ENCODE measurements around the gene LBH.
A peak's percentile ranks its signal among the peaks of the same experiment; 100 is the strongest.

LBH gene

DNA sequence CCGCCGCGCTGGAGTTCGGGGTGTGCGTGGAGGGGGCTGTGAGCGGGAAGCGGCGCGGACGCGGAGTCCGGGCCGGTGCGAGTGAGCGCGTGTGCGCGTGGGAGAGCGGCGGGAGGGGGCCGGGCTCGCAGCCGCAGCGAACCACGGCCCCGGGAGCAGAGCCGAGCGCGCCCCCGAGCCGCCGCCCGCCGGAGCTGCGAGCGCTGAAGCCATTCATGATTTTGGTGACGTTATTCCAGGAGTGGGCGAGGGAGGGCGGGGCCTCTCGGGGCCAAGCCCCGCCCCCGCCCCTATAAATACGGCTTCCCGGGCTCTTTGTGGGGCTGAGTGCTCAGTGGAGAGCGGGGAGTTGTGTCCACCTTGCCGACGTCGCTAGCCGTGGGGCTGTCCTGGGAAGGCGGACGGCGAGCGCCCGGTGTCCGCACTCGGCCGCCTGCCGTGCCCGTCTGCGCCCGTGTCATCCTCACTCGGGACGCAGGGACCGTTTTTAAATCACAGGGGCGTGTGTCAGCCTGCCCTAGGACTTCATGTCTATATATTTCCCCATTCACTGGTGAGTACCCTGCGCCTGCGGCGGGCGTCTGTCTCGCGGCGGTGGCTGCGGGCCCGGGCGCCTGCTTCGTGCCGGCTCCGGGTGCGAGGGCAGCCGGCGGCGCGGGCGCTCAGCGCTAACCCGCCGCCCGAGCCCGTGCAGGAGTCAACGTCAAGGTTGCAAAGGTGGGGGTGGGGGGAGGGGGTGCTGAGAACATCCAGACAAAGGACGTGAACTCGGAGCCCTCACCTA lies at the start of gene LBH:
TSS of gene LBH (plus strand) at position 323 of the 784 bp plus-strand sequence. CDS start at position 528, 205 bp downstream.
- no peak for DNase-seq (ENCODE audit: low read depth, low spot score)

- no peak for DNase-seq (ENCODE audit: low read depth, low spot score)
Measured at GRCh38 chr2:30184035-30184434, 47.3 kb upstream of the LBH start.

GRCh38 chr2:30185178-30185577 lies 46.2 kb upstream of the LBH start:
- DNase-seq (ENCODE audit: low read depth, low spot score): no peak

DNA sequence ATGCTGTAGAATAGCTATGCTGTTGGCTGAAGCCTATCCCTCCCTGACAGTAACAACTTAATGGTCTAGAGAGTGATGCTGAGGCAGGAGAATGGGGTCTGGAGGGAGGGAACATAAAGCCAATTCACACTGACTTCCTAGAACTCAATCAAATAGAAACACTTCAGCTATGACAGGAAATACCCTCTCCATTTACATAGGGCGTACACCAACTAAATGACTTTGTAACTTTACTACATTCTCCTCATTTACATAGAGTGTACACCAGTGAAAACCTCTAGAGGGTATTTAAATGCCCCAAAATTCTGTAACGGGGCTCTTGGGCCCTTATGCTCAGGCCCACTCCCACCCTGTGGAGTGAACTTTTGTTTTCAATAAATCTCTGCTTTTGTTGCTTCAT lies 43.0 kb upstream of the LBH start:
- DNase-seq (ENCODE audit: low read depth, low spot score): no peak

DNA sequence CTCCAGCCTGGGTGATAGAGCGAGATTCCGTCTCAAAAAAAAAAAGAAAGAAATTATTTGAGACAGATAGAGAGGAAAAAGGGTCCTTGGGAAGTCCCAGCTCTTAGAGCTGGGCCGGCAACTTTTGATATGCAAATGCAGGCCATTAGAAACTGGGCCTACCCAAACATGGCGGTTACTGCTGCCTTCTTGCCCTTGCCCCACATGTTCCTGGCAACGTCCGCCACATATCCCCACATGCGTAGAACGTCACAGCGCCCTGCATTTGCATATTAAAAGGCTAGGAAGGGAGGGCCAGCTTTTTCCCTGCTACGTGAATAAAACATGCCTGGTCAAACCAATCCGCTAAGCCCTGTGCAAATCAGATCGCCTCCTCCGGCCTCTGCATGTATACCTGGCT lies 40.7 kb upstream of the LBH start:
- no peak for DNase-seq (ENCODE audit: low read depth, low spot score)

GRCh38 chr2:30191107-30191506 lies 40.2 kb upstream of the LBH start:
- no peak for DNase-seq (ENCODE audit: low read depth, low spot score)

- no peak for DNase-seq (ENCODE audit: low read depth, low spot score)
Measured at GRCh38 chr2:30191819-30192271, 39.5 kb upstream of the LBH start.

DNA sequence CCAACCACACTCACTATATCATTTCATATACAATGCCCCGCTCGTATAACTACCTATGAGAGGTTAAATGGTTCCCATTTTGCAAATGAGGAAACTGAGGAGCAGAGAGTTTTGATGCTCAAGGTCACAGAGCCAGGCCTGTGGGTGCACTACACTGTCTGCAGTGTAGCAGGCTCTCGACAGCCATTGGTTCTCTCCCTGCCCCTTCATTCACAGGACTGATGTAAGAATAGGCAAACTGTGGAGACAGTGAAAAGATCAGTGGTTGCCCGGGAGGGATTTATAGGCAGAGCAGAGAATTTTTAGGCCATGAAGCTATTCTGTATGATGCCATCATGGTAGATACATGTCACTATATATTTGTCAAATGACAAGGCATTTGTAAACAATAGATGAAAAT lies 39.0 kb upstream of the LBH start:
- no peak for DNase-seq (ENCODE audit: low read depth, low spot score)

GRCh38 chr2:30193104-30193681 lies 38.1 kb upstream of the LBH start:
- no peak for DNase-seq (ENCODE audit: low read depth, low spot score)

GRCh38 chr2:30194421-30194820 lies 36.9 kb upstream of the LBH start:
- DNase-seq (ENCODE audit: low read depth, low spot score): no peak

DNA sequence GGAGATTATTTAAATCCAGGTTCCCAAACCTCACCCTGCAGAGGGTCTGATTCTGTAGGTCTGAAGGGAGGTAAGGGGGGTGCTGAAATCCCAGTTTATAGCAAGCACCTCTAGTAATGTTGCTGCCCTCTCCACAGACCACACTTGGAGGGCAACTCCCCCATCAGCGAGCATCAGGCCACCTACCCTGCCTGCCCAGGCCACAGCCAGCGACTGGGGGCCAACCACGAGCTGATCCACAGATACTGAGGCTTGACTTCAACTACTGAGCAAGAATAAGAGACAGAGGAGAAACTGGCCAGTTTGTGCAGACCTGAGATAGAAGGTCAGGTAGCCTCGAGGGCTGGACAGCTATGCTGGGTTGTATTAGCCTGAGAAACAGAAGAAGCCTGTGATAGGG lies 36.3 kb upstream of the LBH start:
- DNase-seq (ENCODE audit: low read depth, low spot score): no peak

GRCh38 chr2:30197570-30198192 lies 33.7 kb upstream of the LBH start:
- no peak for DNase-seq (ENCODE audit: low read depth, low spot score)

DNA sequence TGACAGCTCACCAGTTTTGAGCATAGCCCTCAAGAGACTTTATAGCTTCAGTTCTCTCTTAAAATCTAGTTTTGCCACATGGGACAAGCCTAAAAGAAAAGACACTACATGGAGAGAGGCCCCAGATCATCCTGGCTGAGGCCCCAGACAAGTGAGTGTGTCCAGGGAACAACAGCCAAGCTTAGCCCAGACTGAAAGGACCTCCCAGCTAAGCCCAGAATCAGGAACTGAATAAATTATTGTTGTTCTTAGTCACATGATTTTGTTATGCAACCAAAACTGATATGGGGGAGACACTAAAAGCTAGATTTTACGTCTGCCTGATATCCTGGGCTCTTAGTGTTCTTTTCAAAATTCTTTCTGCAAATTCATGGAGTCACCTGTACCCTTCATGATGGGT lies 29.3 kb upstream of the LBH start:
- DNase-seq (ENCODE audit: low read depth, low spot score): no peak

GRCh38 chr2:30203156-30203555 lies 28.2 kb upstream of the LBH start:
- no peak for DNase-seq (ENCODE audit: low read depth, low spot score)

DNA sequence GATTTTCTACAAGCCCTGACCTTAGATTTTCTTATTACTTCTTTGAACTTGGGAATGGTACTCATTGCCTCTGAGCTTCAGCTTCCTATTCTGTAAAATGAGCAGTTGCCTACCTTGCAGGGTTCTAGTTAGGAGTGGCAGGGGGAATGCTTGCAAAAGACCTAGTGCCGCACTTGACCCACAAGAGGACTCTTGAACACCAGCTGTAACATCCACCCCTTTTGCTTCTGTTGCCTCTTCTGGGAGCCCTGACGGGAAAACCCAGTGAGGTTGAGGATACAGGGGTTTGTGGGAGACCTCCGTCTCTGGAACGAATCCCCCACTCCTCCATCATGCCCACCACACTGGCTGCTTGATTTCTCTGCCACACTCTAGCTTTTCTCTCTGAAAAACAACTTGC lies 27.1 kb upstream of the LBH start:
- no peak for DNase-seq (ENCODE audit: low read depth, low spot score)

DNA sequence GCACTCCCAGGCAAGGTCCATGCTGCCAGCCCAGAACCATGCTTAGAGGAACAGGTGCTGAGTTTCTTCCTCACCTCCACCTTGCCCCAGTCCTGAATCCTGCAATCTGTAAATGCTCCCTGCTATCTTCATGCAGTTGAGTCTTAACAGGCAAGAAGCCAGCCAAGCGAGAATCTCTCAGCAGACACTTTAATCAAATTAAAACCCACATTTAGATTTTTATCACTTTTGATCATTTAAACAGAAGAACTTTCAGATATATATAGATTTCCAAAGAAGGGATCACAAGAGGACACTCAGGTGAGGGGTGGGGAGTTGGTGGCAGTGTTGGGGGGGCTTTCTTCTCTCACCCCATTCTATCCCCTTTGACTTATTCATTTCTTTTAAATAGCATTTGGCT lies 25.9 kb upstream of the LBH start:
- no peak for DNase-seq (ENCODE audit: low read depth, low spot score)

- DNase-seq (ENCODE audit: low read depth, low spot score): no peak
Measured at GRCh38 chr2:30206461-30207430, 24.6 kb upstream of the LBH start.

- peak; percentile 66 for DNase-seq (ENCODE audit: low read depth, low spot score)
Measured at GRCh38 chr2:30208453-30208852, 22.9 kb upstream of the LBH start.

DNA sequence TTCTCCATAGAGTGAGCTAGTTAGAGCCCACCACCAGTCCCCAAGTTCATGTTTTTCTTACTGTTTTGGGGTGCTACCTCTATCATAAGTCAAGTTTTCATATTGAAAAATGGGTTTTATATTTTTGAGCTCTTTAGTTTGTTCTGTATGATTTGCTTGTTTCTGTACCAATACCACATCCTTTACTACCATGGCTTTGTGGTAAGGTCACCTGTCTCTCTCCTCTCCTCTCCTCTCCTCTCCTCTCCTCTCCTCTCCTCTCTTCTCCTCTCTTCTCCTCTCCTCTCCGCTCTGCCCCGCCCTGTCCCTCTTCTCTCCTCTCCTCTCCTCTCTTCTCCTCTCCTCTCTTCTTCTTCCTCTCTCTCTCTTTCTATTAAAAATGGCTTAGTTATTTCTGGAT lies 22.1 kb upstream of the LBH start:
- no peak for DNase-seq (ENCODE audit: low read depth, low spot score)

GRCh38 chr2:30213326-30213725 lies 18.0 kb upstream of the LBH start:
- DNase-seq (ENCODE audit: low read depth, low spot score): no peak

- no peak for DNase-seq (ENCODE audit: low read depth, low spot score)
Measured at GRCh38 chr2:30213907-30214463, 17.3 kb upstream of the LBH start.

Data from smooth muscle cell of the brain vasculature (primary cell).